GM19467 (cell line): ENCODE data around the gene PCBP3.
"Not testable (repeated sequence)": the region's sequence is repeated elsewhere in the genome, so short reads cannot be mapped to it uniquely, and the experiment has no call there.

Experiments
- ATAC-seq: cut with Tn5 transposase; IDR thresholded peaks from one replicate; pipeline ENCODE4 v1.9.1; 2021; ENCODE audit warnings: mild to moderate bottlenecking, moderate library complexity; ENCODE audit not compliant: unreplicated experiment

PCBP3 gene

DNA sequence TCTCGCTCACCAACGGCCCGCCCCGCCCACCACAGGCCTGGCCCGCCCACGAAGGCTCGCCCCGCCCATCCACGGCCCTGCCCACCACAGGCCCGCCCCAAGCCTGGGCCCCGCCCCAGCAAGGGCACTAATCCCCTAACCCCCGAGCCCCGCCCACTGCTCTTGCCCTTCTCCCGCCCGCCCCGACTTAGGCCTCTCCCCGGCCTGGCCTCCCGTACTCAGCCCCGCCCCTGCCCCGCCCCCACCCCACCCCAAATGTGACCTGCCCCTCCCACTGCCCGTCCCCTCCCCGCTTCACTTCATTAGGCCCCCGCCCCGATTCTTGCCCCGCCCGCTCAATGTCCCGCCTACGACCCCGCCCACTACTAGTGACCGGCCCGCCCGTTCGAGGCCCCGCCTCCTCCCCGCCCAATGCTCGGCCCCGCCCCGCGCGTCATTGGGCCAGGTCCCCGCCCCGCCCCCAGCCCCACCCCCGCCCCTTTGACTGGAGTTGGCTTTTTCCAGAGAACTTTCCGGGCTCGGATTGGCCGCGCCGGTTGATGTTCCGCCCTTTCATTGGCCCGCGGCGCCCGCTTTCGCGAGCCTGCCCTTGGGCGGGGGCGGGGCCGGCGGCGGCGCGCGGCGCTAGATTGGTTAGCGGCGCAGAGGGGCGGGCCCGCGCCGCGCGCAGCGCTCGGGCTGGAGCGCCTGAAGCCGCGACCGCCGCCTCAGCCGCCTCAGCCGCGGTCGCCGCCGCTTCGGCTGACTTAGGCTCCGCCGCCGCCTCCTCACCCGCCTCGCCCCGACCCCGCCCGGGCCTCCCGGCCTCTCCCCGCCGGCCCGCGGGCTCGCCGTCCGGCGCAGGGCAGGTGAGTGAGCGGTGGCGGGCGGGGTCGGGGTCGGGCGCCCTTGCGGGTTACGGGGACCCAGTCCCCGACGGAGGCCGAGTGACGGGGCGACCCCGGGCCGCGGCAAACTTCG lies at the start of gene PCBP3:
TSS of gene PCBP3 (plus strand) at position 705 of the 960 bp plus-strand sequence. CDS start 206,361 bp downstream, outside the sequence.
- ATAC-seq: peak; percentile 69

GRCh38 chr21:45594721-45595489 lies 48.6 kb upstream of the PCBP3 start:
- ATAC-seq: no peak

DNA sequence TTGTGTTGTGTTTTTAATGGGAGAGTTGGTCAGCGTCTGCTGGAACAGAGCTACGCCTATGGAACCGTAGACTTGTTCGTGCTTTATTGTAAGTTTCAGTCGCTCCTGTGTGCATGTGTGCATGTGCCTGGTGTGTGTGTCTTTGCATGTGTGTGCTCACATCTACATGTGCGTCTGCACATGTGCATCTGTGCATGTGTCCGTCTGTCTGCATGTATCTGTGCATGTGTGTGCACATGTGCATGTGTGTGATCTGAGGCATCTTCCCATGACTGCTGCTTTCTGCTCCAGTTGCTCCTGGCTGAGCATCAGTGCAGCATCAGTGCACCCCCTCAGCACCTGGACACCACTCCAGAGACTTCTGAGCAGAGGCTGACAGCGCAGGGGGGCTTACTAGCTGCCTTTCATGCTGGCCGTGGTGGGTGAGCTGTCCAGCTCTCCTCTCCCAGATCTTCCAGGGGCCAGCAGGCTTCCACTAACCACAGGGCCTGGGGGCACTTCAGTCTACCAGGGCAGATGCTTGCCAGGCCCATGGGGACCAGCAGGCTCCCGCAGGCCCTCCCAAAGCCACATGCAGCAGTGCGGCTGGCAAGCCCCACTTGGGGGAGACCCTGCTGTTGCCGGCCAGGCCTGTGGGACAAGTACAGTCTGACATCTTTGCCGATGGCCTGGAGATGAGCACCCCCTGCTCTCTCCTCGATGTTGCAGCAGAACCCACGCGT lies 47.8 kb upstream of the PCBP3 start:
- ATAC-seq: no peak

GRCh38 chr21:45596704-45597318 lies 46.7 kb upstream of the PCBP3 start:
- peak; percentile 52 for ATAC-seq

- no peak for ATAC-seq
These were observed 45.4 kb upstream of the PCBP3 start for GRCh38 chr21:45598109-45598508.

DNA sequence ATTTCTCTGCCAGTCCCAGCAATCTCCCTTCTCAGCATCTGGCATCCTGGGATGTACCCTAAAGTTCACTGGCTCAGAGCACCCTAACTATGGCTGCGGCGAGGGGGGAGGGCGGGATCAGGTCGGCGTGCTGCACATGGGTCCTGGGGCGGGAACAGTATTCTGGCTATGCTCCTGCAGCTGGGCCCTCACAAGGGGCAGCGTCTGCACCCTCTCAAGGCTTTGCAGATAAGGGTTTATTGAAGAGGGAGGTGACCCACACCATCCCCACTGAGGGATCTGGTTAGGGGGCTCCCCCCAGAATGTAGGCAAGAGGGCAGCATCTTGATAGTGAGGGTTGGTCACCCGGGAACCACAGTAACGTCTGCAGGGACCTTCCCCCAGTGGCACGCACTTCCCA lies 44.9 kb upstream of the PCBP3 start:
- no peak for ATAC-seq

GRCh38 chr21:45599146-45599581 lies 44.4 kb upstream of the PCBP3 start:
- no peak for ATAC-seq

DNA sequence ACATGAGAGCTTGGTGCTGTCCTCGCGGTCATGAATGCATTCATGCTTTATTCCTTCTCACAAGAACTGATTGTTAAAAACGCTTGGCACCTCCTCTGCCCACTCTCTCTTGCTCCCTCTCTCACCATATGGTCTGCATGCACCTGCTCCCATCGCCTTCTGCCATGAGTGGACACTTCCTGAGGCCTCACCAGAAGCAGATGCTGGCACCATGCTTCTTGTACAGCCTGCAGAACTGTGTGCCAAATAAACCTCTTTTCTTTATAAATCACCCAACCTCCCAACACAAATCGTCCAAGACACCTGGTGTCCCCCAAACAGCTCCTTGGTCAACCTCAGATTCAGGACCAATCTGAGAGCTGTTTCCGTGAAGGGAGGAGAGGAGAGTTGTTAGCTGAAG lies 43.3 kb upstream of the PCBP3 start:
- ATAC-seq: no peak

- ATAC-seq: no peak
These were observed 42.0 kb upstream of the PCBP3 start for GRCh38 chr21:45601551-45601950.

- ATAC-seq: no peak
These were observed 41.4 kb upstream of the PCBP3 start for GRCh38 chr21:45602106-45602505.

DNA sequence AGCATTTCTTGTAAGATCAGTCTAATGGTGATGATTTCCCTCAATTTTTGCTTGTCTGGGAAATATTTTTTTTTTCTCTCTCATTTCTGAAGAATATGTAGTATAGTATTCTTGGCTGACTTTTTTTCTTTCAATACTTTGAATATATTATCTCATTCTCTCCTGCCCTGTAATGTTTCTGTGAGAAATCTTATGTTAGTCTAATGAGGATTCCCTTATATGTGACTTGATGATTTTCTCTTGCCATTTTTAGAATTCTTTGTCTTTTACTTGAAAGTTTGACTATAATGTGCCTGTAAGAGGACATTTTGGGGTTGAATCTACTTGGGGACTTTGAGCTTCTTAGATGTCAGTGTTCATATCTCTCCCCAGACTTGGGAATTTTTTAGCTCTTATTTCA lies 40.0 kb upstream of the PCBP3 start:
- no peak for ATAC-seq

DNA sequence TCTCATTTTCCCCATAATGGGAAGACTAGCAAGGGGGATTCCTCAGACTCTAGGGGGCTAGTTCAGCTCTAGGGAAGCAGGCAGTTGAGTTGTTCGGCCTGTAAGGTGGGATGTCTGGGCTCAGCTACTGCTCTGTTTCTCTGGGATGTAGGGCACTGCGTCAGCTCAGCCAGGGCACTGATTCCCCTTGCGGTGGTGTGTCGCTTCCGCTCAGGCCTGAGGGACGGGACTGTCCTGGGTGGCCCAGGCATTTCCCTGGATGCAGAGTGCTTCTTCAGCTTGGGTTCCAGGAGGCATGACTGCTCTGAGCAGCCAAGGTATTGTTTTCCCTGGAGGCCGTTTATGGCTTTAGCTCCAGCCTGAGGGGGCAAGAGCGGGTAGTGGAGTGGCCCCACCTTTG lies 38.8 kb upstream of the PCBP3 start:
- ATAC-seq: not testable (repeated sequence)

GRCh38 chr21:45607021-45607908 lies 36.3 kb upstream of the PCBP3 start:
- ATAC-seq: no peak

GRCh38 chr21:45607909-45608295 lies 35.6 kb upstream of the PCBP3 start:
- ATAC-seq: no peak

DNA sequence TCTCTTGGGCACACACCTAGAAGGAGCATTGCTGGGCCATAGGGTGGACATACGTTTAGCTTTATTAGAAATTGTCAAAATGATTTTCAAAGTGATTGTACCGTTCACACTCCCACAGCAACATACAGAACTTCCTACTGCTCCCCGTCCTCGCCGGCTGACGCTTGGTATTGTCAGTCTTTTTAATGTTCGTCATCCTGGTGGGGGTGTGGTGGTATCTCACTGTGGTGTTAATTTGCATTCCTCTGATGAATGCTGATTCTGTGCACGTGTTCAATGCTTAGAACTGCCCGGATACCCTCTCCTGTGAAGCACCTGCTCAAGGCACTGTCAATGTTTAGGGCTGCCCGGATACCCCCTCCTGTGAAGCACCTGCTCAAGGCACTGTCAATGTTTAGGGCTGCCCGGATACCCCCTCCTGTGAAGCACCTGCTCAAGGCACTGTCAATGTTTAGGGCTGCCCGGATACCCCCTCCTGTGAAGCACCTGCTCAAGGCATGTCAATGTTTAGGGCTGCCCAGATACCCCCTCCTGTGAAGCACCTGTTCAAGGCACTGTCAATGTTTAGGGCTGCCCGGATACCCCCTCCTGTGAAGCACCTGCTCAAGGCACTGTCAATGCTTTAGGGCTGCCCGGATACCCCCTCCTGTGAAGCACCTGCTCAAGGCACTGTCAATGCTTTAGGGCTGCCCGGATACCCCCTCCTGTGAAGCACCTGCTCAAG lies 34.6 kb upstream of the PCBP3 start:
- not testable (repeated sequence) for ATAC-seq

- not testable (repeated sequence) for ATAC-seq
These were observed 33.9 kb upstream of the PCBP3 start for GRCh38 chr21:45609616-45610015.

- ATAC-seq: no peak
These were observed 32.2 kb upstream of the PCBP3 start for GRCh38 chr21:45611296-45611695.

- no peak for ATAC-seq
These were observed 31.4 kb upstream of the PCBP3 start for GRCh38 chr21:45611939-45612664.
